NCI-H774 (cell line): ENCODE data around the gene VIPR2.
"Not testable (repeated sequence)": the region's sequence is repeated elsewhere in the genome, so short reads cannot be mapped to it uniquely, and the experiment has no call there.

Source experiments
- DNase-seq: peaks from one replicate; lab custom pipeline; 2025; lab: John Stamatoyannopoulos, UW

The VIPR2 gene, protein sequence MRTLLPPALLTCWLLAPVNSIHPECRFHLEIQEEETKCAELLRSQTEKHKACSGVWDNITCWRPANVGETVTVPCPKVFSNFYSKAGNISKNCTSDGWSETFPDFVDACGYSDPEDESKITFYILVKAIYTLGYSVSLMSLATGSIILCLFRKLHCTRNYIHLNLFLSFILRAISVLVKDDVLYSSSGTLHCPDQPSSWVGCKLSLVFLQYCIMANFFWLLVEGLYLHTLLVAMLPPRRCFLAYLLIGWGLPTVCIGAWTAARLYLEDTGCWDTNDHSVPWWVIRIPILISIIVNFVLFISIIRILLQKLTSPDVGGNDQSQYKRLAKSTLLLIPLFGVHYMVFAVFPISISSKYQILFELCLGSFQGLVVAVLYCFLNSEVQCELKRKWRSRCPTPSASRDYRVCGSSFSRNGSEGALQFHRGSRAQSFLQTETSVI

DNA sequence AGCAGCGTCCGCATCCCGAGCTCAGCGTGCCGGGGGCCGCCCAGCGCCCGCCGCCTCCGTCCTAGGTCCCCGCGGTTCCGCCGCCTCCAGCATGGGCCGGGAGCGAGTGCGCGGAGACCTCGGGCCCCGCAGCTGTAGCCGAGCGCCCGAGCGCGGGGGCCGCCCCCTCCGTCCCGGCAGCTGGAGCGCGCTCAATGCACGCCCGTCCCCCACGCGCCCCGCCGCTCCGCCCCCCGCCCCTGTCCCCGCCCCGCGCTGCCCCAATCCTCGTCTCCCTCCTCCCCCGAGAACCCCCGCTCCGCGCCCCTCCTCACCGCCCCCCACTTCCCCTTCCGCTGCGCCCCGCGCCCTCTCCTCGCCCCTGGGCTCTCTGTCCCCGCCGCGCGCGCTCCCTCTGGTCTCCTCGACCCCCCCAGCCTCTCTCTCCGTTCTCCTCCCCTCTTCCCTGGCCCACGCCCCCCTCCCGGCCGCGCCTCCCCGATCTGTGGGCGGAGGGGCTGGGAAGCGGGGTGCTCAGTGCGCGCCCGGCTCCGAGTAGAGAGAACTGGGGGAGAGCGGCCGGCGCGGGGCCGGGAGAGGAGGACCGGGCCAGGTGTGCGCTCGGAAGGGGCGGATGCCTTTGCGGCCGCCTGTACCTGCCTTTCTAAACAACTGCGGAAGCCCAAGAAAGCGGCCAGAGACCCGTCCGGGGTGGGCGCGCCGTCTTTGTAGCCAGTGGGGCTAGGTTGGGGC is at the start of gene VIPR2:
VIPR2 (minus strand) TSS at position 110 of the 732 bp plus-strand sequence; CDS start at position 14, 96 bp downstream.
- no peak for DNase-seq

DNA sequence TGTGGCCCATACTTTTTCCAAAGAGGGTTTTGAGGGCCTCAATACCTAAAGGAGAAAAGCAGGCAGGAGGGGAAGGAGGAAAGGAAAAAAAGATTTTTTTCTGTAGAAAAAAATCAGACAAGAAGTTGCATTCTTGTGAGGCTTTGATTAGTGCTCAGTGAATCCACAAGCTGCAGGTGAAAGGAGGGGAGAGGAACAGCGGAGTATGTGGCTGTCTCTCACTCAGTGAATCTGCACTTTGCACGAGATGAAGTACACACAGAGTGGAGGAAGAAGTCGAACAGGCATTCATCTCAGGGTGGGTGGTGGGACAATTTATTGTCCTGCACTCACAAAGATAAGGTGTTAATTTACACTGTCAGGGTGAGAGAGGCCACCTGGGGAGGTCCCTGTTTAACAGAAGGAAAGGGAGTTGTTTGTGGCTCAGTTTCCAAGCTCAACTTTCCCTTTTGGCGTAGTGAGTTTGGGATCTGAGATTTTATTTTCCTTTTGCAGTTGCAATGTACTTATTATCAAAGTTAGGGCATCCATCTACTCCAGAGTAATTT is 49.0 kb upstream of the VIPR2 start:
- DNase-seq, result no peak

DNA sequence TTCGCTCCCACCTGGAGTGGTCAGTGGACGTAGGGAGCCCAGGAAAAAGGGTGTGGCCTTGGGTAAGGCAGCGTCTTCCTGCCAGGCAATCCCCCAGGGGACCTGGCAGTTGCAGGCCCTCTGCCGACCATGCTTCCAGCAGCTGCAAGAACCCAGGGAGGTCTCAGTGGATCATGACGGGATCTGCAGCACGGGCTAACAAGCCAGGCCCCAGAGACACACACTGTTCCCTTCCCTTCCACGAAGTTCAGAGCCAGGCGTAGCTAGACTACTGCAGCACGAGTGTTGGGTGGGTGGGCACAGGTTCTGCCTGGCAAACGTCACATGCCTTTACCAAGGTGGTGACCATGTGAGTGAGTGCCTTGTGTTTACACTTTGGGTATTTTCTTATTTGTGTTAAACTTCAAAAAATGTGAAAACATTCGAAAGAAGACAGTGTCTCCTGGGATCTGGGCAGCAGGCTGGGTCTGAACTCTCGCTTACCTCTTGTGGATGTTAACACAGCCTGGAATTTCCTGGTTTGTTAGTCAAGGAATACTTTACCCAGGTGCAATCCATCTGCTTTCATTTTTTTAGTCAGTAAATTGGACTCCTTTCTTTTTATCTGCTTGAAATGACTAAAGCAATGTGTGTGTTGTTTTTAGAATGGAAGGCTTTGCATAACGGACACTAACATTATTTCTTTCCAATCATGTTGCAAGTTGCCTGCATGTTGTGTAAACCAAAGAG is 48.2 kb upstream of the VIPR2 start:
- DNase-seq, result no peak

DNA sequence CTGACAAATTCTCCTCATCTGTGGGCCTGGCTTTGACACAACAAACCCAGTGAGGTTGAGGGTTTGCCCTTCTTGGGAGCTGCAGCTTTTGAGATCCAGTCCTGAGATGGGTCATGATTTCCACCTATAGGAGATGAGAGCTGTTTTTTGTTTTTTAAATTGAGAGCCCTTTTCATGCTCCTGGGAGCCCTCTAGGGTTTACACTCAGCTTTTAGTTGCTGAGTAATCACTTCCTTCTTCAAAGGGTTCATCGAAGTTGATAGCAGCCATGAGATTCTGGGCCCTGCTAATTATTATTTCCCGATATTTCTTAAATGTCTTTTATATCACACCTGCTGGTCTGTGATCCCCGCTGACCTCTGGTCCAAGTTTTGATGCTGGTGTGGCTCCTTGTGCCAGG is 47.3 kb upstream of the VIPR2 start:
- no peak for DNase-seq

DNA sequence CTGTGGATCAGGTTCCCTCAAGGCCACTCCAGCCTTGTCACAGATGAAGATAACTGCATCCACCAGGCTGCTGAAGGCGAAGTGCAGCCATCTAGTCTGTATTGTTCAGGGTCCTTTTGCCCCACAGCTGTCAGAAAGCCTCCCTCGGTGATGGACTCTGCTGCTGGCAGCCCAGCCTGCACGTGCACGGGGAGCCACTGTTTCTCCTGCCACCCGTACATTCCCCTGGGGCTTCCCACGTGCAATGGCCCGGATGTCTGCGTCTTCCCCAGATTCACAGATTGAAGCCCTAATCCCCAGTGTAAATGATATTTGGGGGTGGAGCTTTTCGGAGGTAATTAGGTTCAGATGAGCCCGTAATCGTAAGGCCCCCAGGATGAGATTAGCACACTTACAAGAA is 46.6 kb upstream of the VIPR2 start:
- no peak for DNase-seq

DNA sequence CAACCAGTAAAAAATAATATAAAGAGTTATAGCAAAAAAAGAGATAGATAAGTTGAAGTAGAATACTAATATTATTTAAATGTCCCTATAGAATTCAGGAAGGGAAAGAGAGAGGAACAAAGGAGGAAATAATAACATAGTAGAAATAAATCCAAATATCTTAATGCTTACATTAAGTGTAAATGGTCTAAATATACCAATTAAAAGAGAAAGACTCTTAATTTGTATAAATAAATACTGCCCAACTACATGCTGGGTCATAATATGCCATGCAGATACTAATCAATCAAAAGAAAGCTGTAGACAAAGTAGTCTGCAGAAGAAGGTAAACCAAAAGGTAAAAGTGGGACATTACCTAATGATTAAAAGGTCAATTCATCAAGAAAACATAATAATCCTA is 43.3 kb upstream of the VIPR2 start:
- no peak for DNase-seq

DNA sequence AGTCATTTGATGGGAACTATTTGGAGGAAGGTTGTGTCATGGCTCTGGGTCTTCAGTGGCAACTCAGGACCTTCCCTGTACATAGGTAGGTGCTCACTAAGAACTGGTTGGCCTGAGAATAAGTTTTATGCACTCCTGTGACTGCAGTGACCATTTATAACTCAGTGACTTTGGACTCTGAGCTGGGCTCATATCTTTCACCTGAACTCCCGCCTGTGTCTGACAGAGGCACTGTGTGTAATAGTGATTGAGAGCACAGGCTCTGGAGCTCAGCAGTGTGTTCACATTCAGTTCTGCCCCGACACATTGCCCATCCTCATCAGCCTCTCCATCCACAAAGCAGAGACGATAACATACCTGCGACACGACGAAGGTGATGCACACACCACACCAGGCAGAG is 34.6 kb upstream of the VIPR2 start:
- DNase-seq, result no peak

DNA sequence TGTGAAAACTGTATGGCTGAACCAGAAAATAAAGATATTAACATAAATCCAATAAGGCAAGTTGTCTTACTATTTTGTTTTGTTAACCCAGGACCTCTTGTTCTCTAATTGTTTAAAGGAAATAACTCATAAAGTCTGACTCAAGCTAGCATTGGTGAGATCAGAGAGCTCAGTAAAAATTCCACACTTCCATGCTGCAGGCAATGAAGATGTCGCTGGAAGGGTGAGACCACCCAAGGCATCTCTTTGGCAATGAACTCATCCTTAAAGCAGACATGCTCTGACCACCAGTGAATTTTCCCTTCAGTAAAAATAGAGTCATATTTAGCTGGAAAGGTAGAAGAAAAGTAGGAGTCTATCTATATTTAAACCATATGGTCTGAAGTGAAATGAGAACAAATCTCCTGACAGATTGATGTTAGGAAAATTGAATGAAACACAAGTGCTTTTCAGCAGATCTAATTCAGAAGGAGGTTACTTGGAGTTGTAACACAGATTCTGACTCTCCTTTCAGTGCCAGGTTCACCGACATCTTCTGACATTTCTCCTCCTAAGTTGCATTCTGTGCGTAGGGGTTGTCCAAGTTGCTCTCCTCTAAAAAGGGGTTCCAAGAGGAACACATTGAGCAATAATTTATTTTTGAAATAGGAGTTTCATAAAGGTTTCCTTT is 32.8 kb upstream of the VIPR2 start:
- no peak for DNase-seq

DNA sequence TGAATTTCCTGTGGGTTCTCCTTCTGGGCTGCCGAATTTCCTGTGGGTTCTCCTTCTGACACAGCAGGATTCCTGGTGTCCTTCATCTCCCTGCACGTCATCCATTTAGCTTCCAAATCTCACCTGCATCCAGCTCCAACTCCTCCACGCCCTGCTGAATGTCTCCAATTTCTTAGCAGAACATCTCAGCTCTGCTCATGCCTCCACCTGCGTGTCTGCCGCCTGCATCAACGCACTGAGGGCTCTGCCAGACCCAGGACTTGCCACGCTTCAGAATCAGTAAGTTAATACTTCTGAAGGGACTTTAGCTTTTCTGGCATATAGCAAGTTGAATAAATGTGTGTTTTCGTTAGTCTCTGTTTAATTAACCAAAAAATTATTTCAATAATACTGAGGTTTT is 31.1 kb upstream of the VIPR2 start:
- no peak for DNase-seq

DNA sequence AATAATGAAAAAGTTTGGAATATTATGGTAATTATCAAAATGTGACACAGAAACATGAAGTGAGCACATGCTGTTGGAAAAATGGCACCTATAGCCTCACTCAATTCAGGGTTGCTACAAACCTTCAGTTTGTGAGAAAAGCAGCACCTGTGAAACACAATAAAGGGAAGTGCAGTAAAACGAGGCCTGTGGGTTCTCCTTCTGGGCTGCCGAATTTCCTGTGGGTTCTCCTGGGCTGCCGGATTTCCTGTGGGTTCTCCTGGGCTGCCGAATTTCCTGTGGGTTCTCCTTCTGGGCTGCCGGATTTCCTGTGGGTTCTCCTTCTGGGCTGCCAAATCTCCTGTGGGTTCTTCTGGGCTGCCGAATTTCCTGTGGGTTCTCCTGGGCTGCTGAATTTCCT is 30.4 kb upstream of the VIPR2 start:
- not testable (repeated sequence) for DNase-seq

DNA sequence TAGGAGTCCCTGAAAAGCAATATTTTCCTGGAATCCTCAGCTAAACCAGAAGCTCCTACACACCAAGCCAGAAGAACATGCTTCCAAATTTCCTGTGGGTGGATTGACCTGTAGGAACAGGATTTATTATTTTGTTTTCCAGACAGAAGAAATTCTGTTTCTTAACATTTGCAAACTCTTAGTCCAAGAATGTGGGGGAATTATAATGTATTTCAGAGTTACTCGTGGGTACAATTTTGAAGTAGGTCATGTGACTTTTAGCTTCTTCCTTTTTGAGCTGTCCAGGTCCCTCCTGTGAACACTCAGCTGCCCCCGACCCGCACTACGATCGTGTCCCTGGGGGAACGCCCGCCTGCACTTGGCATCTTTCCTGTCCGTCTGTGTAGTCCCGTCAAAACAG is 27.7 kb upstream of the VIPR2 start:
- no peak for DNase-seq

DNA sequence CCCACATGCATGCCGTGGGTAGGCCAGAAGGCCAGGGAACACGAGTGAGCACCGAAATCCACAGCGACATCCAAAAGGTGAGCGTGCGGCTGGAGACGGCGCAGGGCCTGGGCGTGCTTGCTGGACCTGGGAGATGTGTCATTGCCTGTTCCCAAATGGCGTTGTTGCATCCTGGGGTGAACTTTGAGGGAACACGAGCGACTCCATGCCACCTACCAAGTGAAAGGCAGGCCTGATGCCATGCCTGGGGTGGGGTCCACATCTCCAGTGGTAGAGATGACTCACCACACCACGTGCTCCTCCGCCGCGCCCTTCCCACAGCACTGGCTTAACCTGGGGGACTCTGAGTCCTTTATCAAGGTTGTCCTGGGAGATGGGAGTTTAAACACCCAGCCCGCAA is 24.7 kb upstream of the VIPR2 start:
- DNase-seq, result no peak

DNA sequence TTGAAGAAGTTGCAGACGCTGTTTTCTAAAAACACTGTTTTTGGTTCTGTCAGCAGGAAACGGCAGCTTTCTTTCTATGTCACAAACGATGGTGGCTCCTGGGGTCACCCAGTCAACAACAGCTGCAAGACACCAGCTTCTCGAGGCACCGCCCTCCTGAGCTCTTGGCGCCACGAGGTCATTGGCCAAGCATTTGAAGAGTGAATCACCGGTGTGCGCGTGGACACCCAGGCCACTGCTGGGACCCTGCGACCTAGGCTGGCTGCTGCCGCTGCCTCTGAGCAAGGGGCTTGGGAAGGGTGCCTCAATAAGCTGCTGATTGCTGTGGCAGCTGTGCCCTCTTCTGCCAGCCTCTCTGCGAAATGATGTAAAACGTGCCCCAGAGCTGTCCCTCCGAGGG is 22.5 kb upstream of the VIPR2 start:
- no peak for DNase-seq

DNA sequence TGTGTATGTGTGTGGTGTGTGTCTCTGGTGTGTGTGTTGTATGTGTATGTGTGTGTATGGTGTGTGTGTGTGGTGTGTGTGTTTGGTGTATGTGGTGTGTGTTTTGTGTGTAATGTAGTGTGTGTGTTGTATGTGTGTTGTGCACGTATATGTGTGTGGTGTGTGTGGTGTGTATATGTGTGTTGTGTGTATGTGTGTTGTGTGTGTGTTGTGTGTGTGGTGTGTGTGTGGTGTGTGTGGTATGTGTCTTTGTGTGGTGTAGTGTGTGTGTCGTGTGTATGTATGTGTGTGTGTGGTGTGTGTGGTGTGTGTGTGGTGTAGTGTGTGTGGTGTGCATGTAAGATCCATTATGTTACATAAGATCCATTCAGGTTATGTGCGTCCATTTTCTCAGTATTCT is 21.9 kb upstream of the VIPR2 start:
- no peak for DNase-seq

DNA sequence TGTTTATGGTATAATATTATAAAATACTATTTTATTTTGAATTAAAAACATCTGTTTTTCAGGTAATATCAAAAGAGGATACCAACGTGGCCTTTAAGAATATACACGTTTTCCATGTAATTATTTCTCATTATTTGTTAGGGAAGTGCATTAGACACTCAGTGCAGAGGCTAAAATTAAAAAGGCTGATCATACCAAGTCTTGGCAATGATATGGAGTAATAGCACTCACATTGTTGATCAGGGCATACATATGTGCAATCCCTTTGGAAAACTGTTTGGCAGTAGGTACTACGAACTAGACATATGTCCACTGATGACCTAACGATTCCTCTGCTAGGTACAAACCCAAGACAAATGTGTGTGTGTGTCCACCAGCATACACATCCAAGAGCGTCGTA is 20.7 kb upstream of the VIPR2 start:
- no peak for DNase-seq

DNA sequence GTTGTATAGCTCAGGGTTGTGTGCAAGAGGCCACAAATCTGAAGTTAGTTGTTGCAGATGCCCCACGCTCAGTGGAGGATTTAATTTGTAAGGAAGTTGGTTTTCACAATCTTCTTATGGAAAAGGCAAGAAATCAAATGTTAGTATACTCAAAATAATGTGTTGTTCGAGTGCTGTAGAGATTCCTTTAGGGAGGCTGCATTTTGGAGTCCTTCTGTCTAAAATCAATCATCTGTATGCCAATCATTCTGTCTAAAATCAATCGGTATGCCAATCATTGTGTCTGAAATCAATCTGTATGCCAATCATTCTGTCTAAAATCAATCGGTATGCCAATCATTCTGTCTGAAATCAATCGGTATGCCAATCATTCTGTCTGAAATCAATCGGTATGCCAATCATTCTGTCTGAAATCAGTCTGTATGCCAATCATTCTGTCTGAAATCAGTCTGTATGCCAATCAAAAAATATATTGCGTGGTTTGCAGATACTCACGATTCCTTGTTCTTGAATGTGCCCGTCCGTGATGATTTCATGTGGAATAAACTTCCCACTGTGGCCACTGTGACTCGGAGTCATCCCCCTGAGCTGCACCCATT is 19.1 kb upstream of the VIPR2 start:
- DNase-seq, result not testable (repeated sequence)

DNA sequence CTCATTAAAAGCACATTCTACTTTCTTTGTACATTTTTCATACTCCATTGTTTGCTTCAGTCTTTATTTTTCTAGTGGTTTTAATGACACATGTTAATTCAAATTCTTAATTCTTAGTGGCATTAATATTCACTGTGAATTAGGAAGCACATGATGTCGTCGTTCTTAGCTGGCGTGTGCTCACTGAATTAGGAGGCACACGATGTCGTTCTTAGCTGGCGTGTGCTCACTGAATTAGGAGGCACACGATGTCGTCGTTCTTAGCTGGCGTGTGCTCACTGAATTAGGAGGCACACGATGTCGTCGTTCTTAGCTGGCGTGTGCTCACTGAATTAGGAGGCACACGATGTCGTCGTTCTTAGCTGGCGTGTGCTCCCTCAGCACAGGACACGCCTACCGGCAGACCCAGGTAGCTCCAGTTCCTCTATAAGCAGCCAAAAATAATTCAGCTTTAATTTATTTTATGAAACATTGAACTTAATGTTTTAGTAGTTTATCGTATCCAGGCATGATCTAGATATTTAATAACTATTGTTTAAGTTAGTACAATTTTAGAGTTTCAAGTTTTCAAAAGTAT is 17.5 kb upstream of the VIPR2 start:
- DNase-seq, result not testable (repeated sequence)

DNA sequence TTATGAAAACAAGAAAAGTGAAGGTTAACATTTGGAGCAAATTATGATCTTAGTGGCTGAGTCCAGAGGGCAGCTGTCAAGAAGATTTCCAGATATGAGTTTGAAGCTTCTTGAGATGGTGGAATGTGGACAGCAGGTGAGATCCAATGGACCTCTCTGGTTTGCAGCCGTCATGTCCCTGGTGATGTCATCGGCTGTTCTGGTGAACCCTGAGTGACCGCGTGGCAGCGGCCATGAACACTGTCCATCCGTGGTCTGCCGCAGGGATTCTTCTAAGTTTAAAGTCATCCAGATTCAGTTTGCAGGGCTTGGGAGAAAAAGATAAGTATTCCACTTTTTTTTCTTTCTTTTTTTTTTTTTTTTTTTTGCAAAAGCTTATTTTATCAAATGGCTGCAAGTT is 15.8 kb upstream of the VIPR2 start:
- no peak for DNase-seq

DNA sequence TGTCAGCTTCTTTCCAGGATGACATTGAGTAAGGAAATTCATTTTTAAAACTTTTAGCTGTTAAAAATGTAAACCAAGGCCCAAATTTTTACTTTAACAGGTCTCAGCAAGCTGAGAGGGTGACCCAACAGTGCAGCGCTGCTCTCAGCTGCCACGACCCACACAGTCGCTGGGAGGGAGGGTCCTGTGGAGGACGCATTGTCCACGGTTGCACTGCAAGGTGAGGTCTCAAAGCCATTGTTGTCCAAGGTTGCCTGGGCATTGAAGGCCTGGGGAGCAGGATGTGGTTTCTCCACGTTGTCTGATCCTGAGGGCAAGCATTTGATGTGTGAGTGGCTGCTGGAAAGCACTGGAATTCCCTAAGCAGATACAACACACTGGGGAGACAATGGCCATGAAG is 15.1 kb upstream of the VIPR2 start:
- no peak for DNase-seq

DNA sequence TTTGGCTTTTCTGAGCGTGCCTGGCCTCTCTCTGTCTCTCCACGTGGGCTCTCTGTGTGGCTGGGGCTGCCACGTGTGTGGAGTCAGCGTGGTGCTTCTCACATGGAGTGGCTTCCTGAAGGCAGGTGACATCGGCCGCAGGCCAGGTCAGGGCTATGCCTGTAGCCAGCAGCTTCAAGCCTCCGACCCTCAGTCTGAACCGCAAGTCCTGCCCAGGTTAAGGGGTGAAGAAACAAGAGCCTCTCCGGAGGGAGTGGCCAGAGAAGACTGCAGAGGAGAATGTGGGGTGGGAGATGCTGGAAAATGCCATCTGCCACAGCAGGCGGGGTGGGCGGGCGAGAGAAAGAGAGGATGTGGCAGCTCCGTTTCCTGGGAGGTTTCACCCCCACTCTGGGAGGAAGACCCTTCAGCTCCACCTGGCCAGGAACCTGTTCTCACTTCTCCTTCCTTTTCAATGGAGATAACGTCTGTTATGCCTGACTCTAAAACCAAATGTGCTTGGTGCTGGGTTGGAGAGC is 14.3 kb upstream of the VIPR2 start:
- DNase-seq, result no peak
